Myocyte (in vitro differentiated cells): ENCODE measurements around the gene FBRSL1. TPM values are rescaled to one million over a fixed set of nuclear protein-coding genes. Genes with fewer than 3 reads are reported as not detected.

Source experiments
- DNase-seq: peaks from one replicate; pipeline ENCODE4 v3.0.0-alpha.2; 2012; ENCODE audit warnings: low read depth
- total RNA-seq: library from RNA; depleted of rRNA; stranded (reverse); fragments of >200 nt; gene quantifications from 2 replicates; pipeline ENCODE4 v1.2.3, GENCODE V29; 2014

FBRSL1 gene
- total RNA-seq, 1 donor from 2014 or later, result 13.1 TPM

- DNase-seq, result no peak
Measured at GRCh38 chr12:132483208-132483607, 6.7 kb upstream of the FBRSL1 start.

DNA sequence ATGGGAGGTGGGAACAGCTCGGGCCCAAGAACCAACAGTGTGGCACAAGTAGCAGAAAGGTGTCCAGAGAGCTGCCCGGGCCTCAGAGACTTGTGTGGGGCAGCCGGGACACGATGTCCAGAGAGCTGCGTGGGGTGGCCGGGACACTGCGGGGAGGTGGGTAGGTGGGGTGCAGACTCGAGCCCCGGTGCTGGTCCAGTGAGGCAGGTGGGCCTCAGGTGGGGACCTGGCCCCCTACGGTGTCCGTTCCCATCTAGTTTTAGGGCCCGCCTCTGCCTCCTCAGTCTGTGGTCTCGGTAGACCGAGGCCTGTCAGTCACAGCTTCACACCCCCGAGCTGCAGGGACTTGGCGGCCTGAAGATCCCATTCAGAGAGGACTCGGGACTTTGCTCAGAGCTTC is 6.3 kb upstream of the FBRSL1 start:
- no peak for DNase-seq

DNA sequence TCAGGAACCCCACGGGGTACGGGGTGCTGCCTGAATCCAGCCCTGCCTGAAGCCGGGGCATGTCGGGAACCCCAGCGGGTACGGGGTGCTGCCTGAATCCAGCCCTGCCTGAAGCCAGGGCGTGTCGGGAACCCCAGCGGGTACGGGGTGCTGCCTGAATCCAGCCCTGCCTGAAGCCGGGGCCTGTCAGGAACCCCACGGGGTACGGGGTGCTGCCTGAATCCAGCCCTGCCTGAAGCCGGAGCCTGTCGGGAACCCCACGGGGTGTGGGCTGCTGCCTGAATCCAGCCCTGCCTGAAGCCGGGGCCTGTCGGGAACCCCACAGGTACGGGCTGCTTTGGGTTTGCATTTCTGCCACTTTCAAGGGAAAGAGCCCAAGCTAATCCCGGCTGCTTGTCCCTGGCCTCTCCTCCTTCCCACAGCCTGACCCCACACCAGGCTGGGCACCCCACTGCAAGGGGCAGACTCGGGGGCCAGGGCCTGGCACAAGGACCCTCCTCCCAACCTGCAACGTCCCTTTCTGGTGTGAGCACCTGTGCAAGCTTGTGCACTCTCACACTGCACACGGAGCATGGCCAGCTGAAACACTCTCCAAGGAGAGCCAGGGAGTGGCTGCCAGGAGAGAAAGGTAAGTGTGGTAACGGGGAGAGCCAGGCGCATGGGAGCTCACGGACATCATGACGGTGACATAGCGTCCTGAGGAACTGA is 5.6 kb upstream of the FBRSL1 start:
- no peak for DNase-seq

DNA sequence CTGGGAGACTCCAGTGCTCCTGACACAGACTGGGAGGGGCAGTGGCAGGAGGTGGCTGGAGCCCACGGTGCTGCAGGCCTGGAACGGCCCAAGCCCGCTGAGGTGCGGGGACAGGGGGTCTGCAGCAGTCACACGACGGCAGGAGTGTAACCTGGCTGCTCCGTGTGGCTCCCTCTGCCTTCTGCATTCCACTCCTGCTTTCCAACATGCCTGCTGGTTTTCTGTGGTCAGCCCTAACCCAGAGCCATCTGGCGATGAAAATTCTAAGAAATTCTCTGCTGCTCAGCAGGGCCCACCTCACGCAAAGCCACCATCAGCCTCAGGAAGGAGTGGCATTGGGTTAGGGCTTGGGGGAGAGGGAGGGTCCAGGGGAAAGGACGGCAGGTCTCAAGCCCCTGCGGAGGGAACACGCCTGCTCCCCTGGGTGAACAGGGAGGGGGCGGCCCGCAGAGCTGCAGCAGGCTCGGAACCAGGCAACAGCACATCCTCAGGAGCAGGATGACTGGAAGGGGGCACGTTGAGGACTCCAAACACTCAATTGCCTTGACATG is 5.0 kb upstream of the FBRSL1 start:
- DNase-seq, result peak; percentile 70

DNA sequence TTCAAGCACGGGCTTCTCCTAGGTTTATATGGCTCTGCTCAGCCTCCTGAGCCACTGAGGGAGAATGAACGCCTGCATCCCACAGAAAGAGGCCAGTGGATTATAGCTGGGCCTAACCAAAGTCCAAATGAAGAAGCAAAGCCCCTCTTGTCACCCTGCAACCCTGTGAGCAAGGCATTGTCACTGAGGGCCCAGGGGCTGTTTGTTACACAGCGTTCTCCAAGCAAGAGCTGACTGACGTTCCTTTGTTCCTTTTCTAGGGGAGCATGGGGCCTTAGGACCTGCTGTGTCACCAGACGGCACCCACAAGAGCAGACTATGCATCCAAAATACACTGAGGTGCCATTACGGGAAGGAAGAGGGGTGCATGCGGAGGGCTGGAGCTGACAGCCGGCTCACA is 4.3 kb upstream of the FBRSL1 start:
- no peak for DNase-seq

GRCh38 chr12:132486168-132486567 is 3.8 kb upstream of the FBRSL1 start:
- no peak for DNase-seq

GRCh38 chr12:132486576-132486975 is 3.4 kb upstream of the FBRSL1 start:
- DNase-seq, result no peak

DNA sequence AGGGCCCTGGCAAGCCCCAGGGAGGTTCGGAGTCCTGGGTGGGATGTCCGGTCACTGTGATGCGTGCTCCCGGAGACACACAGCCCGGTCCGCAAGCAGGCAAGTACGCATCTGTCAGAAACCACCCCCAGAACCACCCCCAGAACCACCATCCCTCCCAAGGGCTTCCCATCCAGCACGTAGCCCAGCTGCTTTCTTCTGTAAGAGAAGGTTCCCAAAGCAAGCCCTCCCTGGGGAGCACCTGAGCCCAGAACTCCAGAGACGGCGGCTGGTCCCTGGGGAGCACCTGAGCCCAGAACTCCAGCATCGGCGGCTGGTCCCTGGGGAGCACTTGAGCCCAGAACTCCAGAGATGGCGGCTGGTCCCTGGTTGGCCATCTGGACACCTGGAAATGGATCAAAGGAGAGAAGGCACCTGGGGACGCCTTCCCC is 2.6 kb upstream of the FBRSL1 start:
- no peak for DNase-seq

GRCh38 chr12:132488127-132489077 is 1.5 kb upstream of the FBRSL1 start:
- no peak for DNase-seq

DNA sequence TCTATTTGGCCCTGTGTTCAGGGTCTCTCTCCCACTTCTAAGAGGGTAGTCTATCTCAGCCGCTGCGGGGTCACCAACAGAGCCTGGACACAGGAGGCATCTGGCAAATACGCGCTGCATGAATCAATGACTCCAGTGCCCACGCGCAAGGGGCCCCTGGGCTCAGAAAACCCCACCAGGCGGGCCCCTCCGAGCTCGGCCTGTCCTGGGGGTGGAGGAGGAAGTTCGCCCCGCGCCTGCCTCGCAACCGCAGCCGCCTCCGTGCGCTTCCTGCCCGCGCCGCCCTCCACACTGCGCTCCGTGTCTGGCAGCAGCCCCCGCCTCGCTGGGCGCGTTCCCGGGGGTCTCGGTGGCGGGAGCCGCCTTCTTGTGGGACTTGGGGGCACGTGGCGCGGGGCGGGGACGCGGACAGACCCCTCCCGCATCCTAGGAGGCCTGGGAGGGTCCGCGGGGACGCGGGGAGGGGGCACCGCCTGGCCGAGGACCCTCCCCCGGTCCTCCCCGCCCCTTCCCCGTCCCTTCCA is 811 bp upstream of the FBRSL1 start:
- DNase-seq, result no peak

DNA sequence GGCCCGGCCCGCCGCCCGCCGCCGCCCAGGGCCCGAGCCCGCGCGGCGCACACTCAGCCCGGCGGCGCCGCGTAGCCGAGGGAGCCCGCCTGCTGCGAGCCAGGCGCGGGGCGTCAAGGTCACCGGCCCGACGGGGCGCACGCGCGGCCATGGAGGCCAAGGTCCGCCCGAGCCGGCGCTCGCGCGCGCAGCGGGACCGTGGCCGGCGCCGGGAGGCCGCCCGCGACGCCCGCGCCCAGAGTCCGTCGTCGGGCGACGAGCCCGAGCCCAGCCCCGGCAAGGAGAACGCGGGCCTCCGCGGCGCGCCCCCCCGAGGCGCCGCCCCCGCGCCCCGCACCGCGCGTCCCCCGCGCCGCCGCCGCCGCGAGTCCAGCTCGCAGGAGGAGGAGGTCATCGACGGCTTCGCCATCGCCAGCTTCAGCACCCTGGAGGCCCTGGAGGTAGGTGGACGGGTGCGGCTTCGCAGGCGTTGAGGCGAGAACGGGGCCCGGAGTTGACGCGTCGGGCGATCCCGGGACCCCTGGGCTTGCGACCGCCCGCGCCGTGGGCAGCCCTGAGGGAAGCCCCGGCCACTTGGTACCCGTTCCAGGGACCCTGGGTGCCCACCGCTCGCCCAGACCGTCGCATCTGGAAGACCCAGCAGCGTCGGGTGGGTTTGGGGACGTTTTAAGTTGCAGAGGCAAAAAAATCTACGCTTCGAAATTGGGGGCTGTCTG is 629 bp downstream of the FBRSL1 start:
- DNase-seq, result no peak

- DNase-seq, result no peak
Measured at GRCh38 chr12:132491138-132491663, 1.2 kb downstream of the FBRSL1 start.

GRCh38 chr12:132491761-132492378 is 1.9 kb downstream of the FBRSL1 start:
- DNase-seq, result no peak

- peak; percentile 46 for DNase-seq
Measured at GRCh38 chr12:132492522-132492921, 2.6 kb downstream of the FBRSL1 start.

GRCh38 chr12:132492951-132493350 is 3.0 kb downstream of the FBRSL1 start:
- DNase-seq, result no peak

- no peak for DNase-seq
Measured at GRCh38 chr12:132493482-132494178, 3.7 kb downstream of the FBRSL1 start.

GRCh38 chr12:132494294-132495164 is 4.6 kb downstream of the FBRSL1 start:
- DNase-seq, result no peak

DNA sequence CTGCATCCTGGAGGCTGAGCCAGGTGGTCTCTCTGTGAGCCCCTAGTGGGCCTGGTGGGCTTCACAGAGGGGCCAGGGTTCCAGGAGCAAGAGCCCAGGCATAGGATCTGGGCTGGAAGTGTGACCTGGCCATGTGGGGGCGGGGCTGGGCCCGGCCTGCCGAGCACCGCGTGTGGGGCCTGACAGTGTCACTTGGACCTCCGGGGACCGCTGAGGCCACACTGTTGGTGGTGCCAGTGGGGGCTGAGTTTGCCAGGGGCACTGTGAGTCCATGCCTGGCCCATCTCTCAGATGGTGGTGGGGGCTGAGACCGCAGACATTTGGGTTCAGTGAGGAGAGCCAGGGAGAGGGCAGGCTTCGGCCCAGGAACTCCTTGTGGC is 5.2 kb downstream of the FBRSL1 start:
- DNase-seq, result no peak
